Mononuclear cell (primary cell): ENCODE measurements around the gene TMEM229A. TPM values are rescaled to one million over a fixed set of nuclear protein-coding genes. Genes with fewer than 3 reads are reported as not detected.
"Not testable (repeated sequence)": the region's sequence is repeated elsewhere in the genome, so short reads cannot be mapped to it uniquely, and the experiment has no call there.

Source experiments
- H3K27me3 ChIP-seq: 2 replicates; pipeline ENCODE4 v1.6.0; 2011; ENCODE audit warnings: low read length, control low read depth; ENCODE audit not compliant: insufficient read depth
- H3K4me1 ChIP-seq: 2 replicates; pipeline ENCODE4 v1.5.1; 2011; ENCODE audit warnings: mild to moderate bottlenecking, low read length, control low read depth; ENCODE audit not compliant: insufficient read depth
- H3K4me3 ChIP-seq: 2 replicates; pipeline ENCODE4 v1.5.1; 2011; ENCODE audit warnings: mild to moderate bottlenecking, low read length, moderate library complexity
- H3K9me3 ChIP-seq: 2 replicates; pipeline ENCODE4 v1.5.1; 2011; ENCODE audit warnings: low read depth, mild to moderate bottlenecking, control low read depth, low read length
- total RNA-seq: library from RNA; depleted of rRNA; stranded (reverse); fragments of >200 nt; gene quantifications from one replicate; pipeline ENCODE4 v1.2.3, GENCODE V29; 2012

The TMEM229A gene
- not detected for total RNA-seq

DNA sequence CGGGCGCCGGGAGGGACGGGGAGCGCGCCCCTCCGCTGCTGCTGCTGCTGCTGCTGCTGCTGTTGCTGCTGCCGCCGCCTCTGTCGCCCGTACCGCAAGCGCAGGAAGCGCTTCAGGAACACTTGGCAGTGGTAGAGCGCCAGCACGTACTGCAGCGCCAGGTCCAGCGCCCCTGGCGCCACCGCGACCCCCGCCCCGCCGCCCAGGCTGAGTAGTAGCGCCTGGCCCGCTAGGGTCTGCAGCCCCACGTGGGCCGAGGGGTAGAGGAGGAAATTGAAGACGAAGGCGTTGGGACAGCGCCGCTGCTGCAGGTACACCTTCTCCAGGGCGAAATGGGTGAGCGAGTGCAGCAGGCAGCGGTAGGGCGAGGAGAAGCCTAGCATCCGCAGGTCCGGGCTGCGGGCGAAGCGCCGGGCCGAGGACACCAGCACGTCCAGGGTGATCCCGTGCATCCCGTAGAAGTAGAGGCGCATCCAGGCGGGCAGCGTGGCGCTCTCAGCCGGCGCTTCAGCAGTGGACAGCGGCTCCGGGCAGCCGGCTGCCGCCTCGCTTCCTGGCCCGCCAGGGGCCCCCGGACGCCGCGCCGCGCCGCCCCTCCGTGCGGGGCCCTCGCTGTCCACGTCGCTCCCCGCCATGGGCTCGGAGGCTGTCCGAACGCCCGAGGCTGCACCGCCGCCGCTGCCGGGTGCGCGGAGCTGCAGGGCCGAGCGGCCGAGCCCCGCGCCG is at the start of gene TMEM229A:
Gene TMEM229A (minus strand): TSS at position 699 of the 726 bp plus-strand sequence. CDS start 64 bp downstream, at position 635.
- no peaks in the 10 kb centered on the region for H3K9me3 ChIP-seq
- peaks cover 63% of the 10 kb centered on the region for H3K27me3 ChIP-seq
- H3K4me1 ChIP-seq: no peaks in the 10 kb centered on the region
- no peak within 1 kb of the TSS for H3K4me3 ChIP-seq

DNA sequence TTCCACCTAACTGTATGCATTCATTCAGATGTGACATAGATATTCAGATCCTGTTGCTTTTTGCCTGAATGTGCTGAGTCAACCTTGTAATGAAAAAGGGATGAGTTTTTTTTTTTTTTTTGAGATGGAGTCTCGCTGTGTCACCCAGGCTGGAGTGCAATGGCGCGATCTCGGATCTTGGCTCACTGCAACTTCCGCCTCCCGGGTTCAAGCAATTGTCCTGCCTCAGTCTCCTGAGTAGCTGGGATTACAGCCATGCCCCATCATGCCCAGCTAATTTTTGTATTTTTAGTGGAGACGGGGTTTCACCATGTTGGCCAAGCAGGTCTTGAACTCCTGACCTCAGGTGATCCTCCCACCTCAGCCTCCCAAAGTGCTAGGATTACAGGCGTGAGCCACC is 49.4 kb upstream of the TMEM229A start:
- not testable (repeated sequence) for H3K27me3 ChIP-seq

DNA sequence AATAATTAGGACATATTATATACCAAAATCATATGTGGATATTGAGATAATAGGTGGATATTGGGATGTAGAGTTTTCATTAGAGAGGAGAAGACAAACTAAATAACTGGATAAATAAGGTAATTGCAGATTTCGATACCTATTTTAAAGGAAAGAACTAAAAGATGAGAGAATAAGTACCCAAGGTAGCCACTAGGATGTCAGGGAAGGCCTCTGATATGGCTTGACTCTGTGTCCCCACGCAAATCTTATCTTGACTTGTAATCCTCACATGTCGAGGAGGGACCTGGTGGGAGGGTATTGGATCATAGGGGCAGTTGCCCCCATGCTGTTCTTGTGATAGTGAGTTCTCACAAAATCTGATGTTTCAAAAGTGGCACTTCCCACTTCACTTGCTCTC is 44.7 kb upstream of the TMEM229A start:
- no peaks in the 10 kb centered on the region for H3K27me3 ChIP-seq
- H3K4me3 ChIP-seq: no peak overlapping the region
- H3K4me1 ChIP-seq: no peaks in the 10 kb centered on the region
- no peaks in the 10 kb centered on the region for H3K9me3 ChIP-seq

More for the DNA sequence above, 49.4 kb upstream of the TMEM229A start:
- not testable (repeated sequence) for H3K9me3 ChIP-seq, H3K4me3 ChIP-seq, H3K4me1 ChIP-seq

DNA sequence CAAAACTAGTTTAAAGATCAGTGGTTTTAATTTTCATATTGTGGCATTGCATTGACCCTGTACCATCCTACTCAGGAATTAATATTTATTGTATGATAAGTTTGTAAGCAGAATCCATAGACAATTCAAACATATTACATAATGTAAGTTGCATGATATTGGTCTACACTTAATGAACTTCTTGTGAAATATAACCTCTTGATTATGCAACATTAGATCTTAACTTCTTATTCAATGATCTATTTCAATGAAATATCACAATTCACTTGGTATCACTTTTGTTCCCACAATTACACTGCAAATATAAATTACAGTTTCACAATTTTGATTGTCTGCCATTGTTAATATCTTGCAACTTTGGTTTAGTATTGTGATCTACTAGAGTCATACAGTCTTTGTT is 44.0 kb upstream of the TMEM229A start:
- no peaks in the 10 kb centered on the region for H3K9me3 ChIP-seq
- no peaks in the 10 kb centered on the region for H3K4me1 ChIP-seq
- no peaks in the 10 kb centered on the region for H3K27me3 ChIP-seq
- no peak overlapping the region for H3K4me3 ChIP-seq

DNA sequence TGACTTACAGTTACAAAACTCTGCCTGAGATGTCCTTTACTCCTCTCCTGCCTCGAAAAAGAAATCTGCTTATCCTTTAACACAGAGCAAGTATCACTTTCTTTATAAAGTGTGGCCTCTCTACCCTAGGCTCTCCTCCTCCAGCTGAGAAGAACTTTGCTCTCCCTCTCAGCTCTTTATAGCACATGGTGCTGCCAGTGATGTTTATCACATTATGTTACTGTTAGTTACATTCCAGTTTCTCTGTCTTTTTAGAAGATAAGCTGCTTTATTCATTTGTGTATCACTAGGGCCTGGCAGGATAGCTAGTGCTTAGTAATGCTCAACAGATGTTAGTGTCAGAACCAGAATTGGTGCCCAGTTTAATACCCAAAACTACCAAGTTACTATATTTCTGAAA is 41.1 kb upstream of the TMEM229A start:
- no peaks in the 10 kb centered on the region for H3K27me3 ChIP-seq
- no peaks in the 10 kb centered on the region for H3K4me1 ChIP-seq
- H3K9me3 ChIP-seq: no peaks in the 10 kb centered on the region
- H3K4me3 ChIP-seq: no peak overlapping the region

DNA sequence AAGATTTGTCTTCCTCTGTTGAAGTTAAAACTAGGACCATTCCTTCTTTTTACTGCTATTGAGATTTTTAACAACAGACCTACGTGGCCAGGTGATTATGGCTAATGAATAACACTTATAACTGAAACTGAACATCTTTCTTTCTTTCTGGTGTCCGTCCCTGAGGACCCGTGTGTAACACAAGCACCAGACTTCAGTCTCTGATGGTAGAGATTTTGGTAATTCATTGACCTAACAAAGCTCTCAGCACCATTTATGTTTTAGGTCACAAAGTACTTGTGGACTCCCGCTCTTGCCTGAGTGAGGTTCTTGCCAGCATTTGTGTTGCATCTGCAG is 40.4 kb upstream of the TMEM229A start:
- Histone ChIP-seq H3K27me3 (no peaks in the 10 kb centered on the region), H3K4me3 (no peak overlapping the region), H3K9me3 (no peaks in the 10 kb centered on the region), H3K4me1 (no peaks in the 10 kb centered on the region)

DNA sequence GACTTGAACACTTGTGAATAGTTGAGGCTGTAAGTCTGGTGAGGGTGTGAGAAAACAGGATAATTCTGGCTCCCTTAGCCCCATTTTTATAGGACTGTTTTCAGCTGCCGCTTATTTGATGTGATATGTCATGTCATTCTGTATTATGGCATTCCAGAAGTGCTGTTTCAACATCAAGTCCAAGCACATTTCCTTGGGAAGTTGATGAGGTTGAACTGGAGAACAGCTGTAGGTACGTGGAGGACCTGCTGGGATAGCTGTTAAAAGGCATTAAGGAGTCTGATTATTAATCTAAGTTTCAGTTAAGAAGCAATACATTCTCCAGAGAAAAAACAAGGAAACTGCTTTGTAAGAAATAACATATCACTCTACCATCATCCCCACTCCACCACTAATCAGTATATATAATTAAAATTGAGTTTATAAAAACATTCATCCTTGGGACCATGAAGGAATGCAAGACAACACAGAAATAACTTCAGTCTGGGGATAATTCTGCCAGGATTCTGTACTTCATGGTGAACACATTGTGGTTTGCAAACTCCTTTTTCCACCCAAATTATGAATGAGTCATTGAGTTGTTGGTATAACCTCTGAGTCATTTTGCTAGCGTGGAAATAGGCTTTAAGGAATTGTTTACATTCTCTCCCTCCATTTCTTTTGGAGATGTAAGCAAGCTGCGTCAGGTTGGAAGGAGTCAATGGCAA is 39.9 kb upstream of the TMEM229A start:
- no peaks in the 10 kb centered on the region for H3K9me3 ChIP-seq
- no peak overlapping the region for H3K4me3 ChIP-seq
- no peaks in the 10 kb centered on the region for H3K4me1 ChIP-seq
- H3K27me3 ChIP-seq: no peaks in the 10 kb centered on the region

DNA sequence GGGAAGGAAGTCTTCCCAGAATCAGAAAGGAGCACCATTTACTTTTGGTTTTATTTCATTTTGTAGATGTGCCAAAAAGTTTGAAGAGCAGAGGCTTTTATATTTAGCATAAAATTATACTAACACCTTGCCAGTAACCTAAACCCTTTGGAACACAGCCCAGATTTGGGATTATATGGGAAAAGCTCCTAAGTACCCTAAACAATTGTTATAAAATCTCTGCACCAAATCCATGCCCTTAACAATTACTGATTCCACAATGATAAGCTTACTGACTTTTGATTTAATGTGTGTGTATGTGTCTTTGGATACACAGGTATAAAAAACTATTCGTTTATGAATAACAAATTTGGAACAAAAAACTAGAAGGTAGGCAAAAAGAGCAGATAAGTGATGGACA is 39.0 kb upstream of the TMEM229A start:
- Histone ChIP-seq H3K27me3 (no peaks in the 10 kb centered on the region), H3K4me1 (no peaks in the 10 kb centered on the region), H3K4me3 (no peak overlapping the region), H3K9me3 (no peaks in the 10 kb centered on the region)

DNA sequence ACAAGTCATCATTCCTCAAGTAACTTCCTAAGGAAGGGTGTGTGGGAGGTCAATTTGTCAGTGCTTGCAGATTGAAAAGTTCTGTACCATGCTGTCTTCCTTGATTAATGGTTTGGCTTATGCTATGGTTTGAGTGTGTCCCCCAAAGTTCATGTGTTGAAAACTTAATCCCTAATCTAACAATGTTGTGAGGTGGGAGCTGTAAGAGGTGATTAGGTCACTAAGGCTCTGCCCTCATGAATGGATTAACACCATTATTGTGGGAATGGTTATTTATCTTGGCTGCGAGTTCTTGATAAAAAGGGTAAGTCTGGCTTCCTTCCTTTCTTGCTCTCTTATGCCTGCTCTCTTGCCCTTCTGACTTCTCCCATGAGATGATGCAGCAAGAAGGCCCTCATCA is 29.3 kb upstream of the TMEM229A start:
- no peak overlapping the region for H3K4me3 ChIP-seq

DNA sequence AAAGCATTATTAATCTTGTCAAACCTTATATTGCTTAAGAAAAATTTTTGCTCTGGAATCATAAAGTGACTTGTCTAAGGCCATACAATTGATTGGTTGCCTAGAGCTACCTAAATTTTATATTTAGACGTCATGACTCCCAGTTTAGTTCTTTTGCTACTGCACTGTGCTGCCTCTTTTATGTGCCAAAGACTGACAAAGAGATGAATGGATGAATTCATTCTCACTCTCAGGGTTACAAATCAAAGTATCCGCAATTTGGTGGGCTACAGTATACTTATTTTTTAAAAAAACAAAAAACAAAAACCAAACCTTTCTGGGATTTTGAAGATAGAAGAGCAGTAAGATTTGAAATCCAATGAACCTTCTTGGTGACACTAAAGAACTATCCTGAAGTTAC is 27.7 kb upstream of the TMEM229A start:
- Histone ChIP-seq H3K4me1 (no peaks in the 10 kb centered on the region), H3K27me3 (no peaks in the 10 kb centered on the region), H3K4me3 (no peak overlapping the region), H3K9me3 (no peaks in the 10 kb centered on the region)

More for the DNA sequence above, 29.3 kb upstream of the TMEM229A start:
- no peaks in the 10 kb centered on the region for H3K4me1 ChIP-seq
- no peaks in the 10 kb centered on the region for H3K9me3 ChIP-seq
- H3K27me3 ChIP-seq: no peaks in the 10 kb centered on the region

DNA sequence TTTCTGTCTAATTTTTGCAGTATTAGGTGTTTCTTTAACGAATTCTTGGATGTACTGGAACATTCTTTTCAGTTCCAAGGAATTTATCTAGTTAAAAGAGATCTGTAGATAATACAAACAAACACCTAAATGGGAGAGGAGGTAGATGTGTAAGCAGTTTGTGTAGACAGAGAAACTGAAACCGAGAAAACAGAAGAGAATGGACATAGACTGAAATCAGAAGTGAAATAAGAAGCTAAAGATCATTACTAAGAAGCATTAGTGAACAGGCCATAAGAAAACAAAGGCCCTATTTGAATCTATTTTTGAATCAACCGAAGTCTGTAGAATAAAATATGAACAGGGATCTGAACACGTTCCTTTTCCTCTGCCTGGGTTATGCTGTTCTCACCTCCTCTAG is 26.5 kb upstream of the TMEM229A start:
- no peak overlapping the region for H3K4me3 ChIP-seq
- H3K9me3 ChIP-seq: no peaks in the 10 kb centered on the region
- H3K4me1 ChIP-seq: no peaks in the 10 kb centered on the region
- H3K27me3 ChIP-seq: no peaks in the 10 kb centered on the region

DNA sequence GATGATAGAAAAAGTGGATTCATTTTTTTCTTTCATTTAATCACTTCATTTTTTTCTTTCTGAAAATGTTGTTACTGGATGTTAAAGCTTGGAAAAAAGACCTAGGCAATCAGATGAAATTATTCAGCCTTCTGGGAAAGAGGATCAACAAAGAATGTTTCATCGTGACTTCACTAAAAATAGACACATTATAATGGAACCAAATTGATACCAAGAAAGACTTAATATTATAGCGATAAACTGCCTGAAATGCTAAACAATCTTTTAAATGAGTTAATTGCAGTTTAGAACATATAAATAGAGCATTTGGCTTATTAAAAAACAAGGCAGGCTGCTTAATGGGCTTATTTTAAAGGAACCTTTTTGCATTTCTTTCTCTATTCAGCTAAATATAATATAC is 25.6 kb upstream of the TMEM229A start:
- no peaks in the 10 kb centered on the region for H3K4me1 ChIP-seq
- H3K4me3 ChIP-seq: no peak overlapping the region
- no peaks in the 10 kb centered on the region for H3K9me3 ChIP-seq
- no peaks in the 10 kb centered on the region for H3K27me3 ChIP-seq

DNA sequence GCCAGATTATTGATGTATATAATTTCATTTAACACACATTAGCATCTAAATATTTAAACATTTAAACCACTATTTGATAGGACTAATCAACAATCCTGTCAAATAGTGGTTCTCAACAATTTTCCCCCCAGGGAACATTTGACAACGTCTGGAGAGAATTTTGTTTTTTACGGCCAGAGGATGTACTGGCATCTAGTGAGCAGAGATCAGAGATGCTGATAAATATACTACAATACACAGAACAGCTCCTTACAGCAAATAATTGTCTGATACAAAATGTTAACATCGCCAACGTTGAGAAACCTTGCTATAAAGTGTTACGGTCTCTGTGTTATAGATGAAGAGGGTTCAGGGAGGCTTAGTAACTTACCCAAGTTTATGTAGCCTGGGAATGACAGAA is 25.0 kb upstream of the TMEM229A start:
- no peaks in the 10 kb centered on the region for H3K27me3 ChIP-seq
- no peaks in the 10 kb centered on the region for H3K4me1 ChIP-seq
- H3K4me3 ChIP-seq: no peak overlapping the region
- no peaks in the 10 kb centered on the region for H3K9me3 ChIP-seq

DNA sequence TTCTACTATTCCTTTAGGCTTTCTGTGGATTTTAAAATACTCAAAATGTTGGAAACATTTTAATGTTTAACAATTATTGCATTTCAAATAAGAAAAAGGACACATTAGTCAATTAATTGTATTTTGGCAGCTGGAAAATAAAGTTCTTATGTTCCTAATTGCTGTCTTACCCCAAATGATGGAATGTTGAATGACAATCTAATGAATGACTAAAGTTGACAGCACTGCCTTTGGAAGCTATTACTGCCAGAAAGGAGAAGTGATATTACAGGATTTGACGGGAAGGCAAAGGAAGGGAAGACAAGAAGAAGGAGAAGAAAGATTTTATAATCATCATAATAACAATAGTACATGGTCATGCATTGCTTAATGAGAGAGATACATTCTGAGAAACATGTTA is 23.4 kb upstream of the TMEM229A start:
- Histone ChIP-seq H3K9me3 (no peaks in the 10 kb centered on the region), H3K4me1 (no peaks in the 10 kb centered on the region), H3K27me3 (no peaks in the 10 kb centered on the region), H3K4me3 (no peak overlapping the region)

DNA sequence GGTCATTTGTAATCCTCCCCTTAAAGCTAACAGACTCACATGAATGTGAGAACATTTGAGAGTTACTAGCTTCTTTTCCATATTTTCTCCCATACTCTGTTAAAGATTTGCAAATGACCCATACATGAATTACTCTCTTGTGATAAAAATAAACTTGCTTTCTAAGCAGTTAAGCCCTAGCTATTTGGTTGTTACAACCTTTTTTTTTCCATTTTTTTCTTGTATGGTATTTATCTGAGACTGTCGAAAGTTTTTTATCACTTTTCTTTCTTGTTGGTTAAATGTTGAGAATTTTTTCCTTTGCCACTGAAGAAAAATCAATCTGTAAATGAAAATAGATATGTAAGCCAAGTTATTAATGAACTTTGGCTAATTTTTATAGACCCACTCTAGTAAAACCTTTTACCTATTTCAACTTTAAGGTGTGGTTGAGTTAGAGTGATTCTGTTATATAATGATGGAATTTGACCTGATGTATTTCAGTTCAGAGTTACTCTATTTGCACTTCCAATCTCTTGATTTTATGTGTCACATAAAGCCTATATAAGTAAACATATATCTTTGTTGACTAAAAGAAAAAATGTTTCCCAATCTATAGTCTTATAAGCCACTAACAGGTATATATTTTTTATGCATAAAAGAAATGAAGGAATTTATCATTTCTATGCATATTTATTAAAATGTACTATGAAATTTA is 19.0 kb upstream of the TMEM229A start:
- Histone ChIP-seq H3K9me3 (no peaks in the 10 kb centered on the region), H3K4me1 (no peaks in the 10 kb centered on the region), H3K4me3 (no peak overlapping the region), H3K27me3 (no peaks in the 10 kb centered on the region)
